SU-DHL-6 (cell line): ENCODE data around the gene ASTN2.

Experiments
- EZH2phosphoT487 ChIP-seq: fragments of 200-600 bp; sonication (generic), shearing (Covaris generic); conservative IDR thresholded peaks from 2 replicates; pipeline ENCODE4 v1.6.1; 2018; ENCODE audit warnings: mild to moderate bottlenecking, antibody characterized with exemption, low read length, moderate library complexity, mixed read lengths
- TF ChIP-seq, protein P1 (sequence below): fragments of 200-600 bp; sonication (generic); IDR thresholded peaks from one replicate; pipeline ENCODE4 v1.5.1; 2017; ENCODE audit warnings: antibody characterized with exemption, mild to moderate bottlenecking, low read length, moderate library complexity; ENCODE audit not compliant: insufficient read depth, poor library complexity, severe bottlenecking

DNA sequence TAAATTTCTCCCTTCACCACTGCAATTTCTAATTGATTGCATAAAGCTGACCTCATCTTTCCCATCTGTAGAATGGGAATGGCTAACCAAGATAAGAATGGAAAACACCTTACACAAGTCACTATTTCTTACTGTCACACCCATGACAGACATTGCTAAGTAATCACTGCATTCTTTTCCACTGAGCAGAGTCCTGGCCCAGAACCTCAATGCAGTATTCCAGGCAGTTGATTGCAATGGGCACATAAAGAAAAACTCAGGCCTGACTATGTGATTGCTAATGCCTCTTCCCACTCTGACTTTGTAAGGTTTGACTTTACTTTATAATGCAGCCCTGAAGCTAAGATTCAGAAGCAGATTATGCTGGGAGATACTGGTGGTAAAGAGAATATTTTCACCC, 698.4 kb downstream of the ASTN2 start:
- TF ChIP-seq, protein P1, sequence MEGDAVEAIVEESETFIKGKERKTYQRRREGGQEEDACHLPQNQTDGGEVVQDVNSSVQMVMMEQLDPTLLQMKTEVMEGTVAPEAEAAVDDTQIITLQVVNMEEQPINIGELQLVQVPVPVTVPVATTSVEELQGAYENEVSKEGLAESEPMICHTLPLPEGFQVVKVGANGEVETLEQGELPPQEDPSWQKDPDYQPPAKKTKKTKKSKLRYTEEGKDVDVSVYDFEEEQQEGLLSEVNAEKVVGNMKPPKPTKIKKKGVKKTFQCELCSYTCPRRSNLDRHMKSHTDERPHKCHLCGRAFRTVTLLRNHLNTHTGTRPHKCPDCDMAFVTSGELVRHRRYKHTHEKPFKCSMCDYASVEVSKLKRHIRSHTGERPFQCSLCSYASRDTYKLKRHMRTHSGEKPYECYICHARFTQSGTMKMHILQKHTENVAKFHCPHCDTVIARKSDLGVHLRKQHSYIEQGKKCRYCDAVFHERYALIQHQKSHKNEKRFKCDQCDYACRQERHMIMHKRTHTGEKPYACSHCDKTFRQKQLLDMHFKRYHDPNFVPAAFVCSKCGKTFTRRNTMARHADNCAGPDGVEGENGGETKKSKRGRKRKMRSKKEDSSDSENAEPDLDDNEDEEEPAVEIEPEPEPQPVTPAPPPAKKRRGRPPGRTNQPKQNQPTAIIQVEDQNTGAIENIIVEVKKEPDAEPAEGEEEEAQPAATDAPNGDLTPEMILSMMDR = no peak
- no peak for TF ChIP-seq EZH2phosphoT487
